Measurements from ENCODE around the gene IRF7.

Gene IRF7

DNA sequence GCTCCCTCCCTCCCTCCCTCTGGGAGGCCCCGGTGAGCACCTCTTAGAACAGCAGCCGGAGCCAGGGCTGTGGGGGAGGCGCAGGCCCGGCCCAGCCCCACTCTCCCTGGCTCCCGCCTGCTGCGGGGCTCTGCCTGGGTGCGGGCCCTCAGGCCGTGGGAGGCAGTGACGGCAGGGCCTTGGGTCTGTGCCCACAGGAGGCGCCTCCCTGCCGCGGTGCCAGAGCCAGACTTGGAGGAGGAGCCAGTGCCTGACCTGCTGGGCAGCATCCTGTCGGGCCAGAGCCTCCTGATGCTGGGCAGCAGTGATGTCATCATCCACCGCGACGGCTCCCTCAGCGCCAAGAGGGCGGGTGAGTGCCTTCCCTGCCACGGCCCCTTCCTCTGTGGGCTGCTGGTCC is 9.5 kb downstream of the IRF7 start:
- DNase-seq = no peak

GRCh38 chr11:605286-606129 is 10.2 kb downstream of the IRF7 start:
- DNase-seq = no peak

- DNase-seq = no peak
Observed at GRCh38 chr11:603154-603553, 12.6 kb downstream of the IRF7 start.

- no peak for DNase-seq
Observed at GRCh38 chr11:601573-602245, 14.0 kb downstream of the IRF7 start.

GRCh38 chr11:598005-598680 is 17.6 kb downstream of the IRF7 start:
- DNase-seq = no peak

- no peak for DNase-seq
Observed at GRCh38 chr11:597166-597725, 18.5 kb downstream of the IRF7 start.

- no peak for DNase-seq
Observed at GRCh38 chr11:596374-596773, 19.4 kb downstream of the IRF7 start.

- DNase-seq = no peak
Observed at GRCh38 chr11:595400-595799, 20.4 kb downstream of the IRF7 start.

- DNase-seq = no peak
Observed at GRCh38 chr11:593347-593746, 22.4 kb downstream of the IRF7 start.

- no peak for DNase-seq
Observed at GRCh38 chr11:592918-593317, 22.8 kb downstream of the IRF7 start.

GRCh38 chr11:592501-592900 is 23.2 kb downstream of the IRF7 start:
- no peak for DNase-seq

DNA sequence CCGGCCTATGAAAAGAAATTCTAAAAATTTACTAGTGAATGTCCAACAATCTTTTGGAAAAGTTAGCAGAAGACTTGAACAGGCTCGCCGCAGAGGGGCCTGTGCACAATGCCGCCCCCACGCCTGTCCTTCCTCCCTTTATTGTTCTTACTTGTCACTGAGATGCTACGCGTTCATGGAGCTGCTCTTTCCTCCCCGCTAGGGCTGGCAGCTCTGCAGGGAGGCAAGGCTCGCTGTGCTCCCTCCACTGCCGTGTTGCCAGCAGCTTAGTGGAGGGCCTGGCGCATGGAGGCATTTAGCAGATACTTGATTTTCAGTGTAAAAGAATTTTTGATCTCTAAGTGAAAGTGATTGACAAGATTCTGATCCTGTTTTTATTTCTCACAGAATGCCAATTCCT is 24.8 kb downstream of the IRF7 start:
- DNase-seq = no peak

GRCh38 chr11:589798-590197 is 26.0 kb downstream of the IRF7 start:
- DNase-seq = no peak

- peak; percentile 86 for DNase-seq
Observed at GRCh38 chr11:587978-588380, 27.8 kb downstream of the IRF7 start.

DNA sequence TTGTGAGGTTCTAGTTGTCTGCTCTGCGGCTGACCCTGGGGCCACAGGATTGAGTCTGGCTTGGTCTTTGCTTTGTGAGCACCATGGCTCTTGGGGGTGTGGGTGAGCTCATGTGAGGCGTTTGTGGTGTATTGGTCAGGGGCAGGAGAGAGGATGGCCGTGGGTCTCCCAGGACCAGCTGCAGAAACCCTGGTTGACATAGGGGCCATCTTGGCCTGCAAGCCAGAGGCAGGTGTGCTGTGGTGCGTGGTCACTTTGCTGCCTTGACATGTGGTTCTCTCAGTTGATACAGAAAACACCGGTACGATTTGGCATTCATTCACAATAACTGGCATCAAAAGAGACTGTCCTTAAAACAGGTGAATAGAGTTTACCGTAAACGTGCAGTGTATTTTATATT is 28.2 kb downstream of the IRF7 start:
- DNase-seq = no peak

DNA sequence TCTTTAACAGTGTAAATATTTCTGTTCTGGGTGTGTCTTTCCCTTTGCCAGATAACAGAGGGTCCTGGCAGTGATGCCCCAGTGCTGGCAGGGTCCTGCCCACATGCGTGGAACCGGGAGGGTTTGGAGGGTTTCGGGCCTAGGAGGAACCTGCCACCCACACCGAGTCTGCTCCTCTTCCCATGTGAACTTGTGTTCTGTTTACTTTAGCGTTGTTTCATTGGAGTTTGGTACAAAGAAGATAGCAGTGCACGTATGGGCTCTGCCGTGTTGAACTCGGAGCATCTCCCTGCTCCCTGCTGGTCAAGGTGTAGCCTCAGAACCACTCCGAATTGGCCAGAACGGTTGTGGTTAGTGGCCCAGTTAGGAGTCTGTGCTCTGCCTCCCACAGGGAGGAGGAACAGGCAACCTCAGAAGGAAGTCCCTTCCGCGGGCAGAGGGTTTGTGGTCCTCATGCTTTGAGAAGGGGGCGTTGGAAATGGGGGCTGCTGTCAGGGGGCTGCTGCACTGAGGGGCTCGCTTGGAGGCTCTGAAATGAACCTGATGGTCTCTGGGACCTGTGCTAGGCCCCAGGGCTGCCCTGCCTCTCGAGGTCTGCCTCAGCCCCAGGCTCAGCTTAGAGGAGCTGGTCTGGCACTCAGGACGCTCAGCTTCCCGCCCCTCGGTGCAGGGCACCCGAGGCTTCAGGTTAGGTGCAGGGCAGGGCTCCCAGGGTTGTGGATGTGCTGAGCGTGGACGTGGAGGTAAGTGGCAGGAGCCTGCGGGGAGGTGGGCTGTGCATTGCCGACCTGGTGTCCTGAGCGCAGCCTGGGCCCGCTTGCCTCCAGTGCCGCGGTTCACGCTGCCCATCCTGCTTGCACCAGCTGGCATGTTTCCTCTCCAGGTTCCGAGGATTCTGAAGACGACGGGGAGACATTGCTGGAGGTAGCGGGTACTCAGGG is 29.1 kb downstream of the IRF7 start:
- DNase-seq = no peak

DNA sequence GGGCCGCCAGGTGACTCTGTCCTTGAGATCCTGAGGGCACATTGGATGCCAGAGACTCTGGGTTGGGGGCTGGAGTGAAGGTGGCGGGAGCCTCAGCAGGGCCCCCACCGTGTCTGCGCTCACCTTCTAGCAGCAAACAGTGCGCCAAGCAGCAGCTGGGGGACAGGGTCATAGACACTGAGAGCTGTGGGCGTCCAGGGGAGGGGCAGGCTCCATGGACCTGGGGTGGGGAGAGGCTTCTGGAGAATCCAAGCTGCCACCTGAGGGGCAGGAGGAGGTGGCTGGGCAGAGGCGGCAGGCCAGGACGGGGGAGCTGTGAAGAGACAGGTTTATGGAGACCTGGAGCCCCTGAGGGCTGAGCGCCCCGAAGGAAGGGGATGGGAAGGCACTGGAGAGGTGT is 31.5 kb downstream of the IRF7 start:
- no peak for DNase-seq

- DNase-seq = no peak
Observed at GRCh38 chr11:581752-582151, 34.0 kb downstream of the IRF7 start.

DNA sequence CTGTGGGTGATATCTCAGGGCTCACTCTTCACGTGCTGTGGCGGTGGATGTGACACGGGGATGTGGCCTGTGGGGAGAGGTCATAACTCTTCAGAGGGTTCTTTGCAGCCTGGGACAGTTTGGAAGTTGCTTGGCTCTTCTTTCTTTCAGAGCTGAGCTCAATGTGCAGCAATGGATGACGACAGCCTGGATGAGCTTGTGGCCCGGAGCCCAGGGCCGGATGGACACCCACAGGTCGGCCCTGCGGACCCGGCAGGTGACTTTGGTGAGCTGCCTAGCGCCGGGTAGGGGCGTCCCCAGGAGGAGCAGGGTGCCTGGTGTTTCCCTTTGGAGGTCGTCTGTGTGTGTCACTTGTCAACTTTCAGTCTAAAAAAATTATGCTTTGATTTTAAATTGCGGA is 34.4 kb downstream of the IRF7 start:
- DNase-seq = no peak

DNA sequence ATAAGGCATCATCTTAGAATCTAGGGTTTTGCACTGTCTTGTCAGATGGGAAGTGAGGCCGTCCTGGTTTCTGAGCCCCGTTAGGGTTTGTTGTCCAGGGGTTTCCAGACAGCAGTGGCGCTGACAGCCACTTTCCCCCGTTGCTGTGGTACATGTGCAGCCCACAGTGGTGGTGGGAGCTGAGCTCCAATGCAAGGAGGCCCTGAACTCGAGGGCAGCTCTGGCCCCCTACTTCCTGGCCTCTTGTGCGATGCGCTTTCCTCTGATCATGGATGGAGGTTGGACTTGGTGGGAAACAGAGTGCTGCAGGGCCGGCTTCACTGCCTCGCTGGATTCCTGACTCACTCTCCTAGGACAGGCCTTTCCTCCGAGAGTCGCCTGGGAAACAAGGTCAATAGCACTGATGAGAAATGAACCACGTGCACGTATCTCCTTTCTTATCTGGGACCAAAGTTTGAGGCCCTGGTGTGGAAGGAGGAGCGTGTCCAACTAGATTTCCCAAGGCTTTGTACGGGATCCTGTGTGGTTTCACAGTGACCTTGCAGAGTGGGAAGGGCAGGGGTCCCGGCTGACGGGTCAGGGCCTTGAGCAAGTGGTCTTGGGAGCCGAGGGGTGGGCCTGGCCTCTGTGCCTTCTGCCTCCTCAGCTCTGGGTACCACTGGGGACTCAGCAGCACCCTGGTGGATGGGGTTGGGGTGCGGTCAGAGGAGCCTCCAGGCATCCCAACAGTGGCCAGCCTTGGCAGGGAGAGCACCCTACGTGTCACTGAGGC is 35.7 kb downstream of the IRF7 start:
- no peak for DNase-seq

GRCh38 chr11:578276-579035 is 37.3 kb downstream of the IRF7 start:
- no peak for DNase-seq

Data from CD4-positive, alpha-beta T cell treated with Interleukin-4 for 4 hours (primary cell).